ENCODE data around the gene UBAC2. TPM values are rescaled to one million over a fixed set of nuclear protein-coding genes. Genes with fewer than 3 reads are reported as not detected.
"Not testable (repeated sequence)": the region's sequence is repeated elsewhere in the genome, so short reads cannot be mapped to it uniquely, and the experiment has no call there.

The UBAC2 gene
- total and polyA plus RNA-seq, 2 donors = 42.8 to 69.1 TPM

- DNase-seq (ENCODE audit: low read depth in 6 of 9, low spot score in 9 of 9) = no peak
- no peak overlapping the region for H3K27ac ChIP-seq (ENCODE audit: low read depth in 1 of 2, low read length in 1 of 2)
- no peaks in the 10 kb centered on the region for H3K27me3 ChIP-seq (ENCODE audit: control insufficient read depth in 2 of 2, insufficient read depth in 1 of 2, low read length in 1 of 2)
- H3K4me3 ChIP-seq (ENCODE audit: low read length in 2 of 2) = no peak overlapping the region
- 98% methylated on average over 8 of the region's 8 CpGs for WGBS
- H3K36me3 ChIP-seq (ENCODE audit: control insufficient read depth in 2 of 2, insufficient read depth in 2 of 2, low read length in 1 of 2) = peaks cover 15 to 22% of the 10 kb centered on the region in 2 donors
- H3K4me1 ChIP-seq (ENCODE audit: control insufficient read depth in 2 of 2, insufficient read depth in 2 of 2, low read length in 2 of 2) = peaks cover 48 to 51% of the 10 kb centered on the region in 2 donors
- H3K9me3 ChIP-seq (ENCODE audit: control insufficient read depth in 2 of 2, insufficient read depth in 1 of 2, low read length in 1 of 2) = no peaks in the 10 kb centered on the region
Observed at GRCh38 chr13:99206226-99206625, 5.6 kb downstream of the UBAC2 start.

GRCh38 chr13:99206873-99207272 lies 6.2 kb downstream of the UBAC2 start:
- Histone ChIP-seq H3K36me3 (ENCODE audit: control insufficient read depth in 2 of 2, insufficient read depth in 2 of 2, low read length in 1 of 2) (peaks cover 15 to 22% of the 10 kb centered on the region in 2 donors), H3K27ac (ENCODE audit: low read depth in 1 of 2, low read length in 1 of 2) (no peak overlapping the region), H3K4me1 (ENCODE audit: control insufficient read depth in 2 of 2, insufficient read depth in 2 of 2, low read length in 2 of 2) (peaks cover 45 to 50% of the 10 kb centered on the region in 2 donors), H3K9me3 (ENCODE audit: control insufficient read depth in 2 of 2, insufficient read depth in 1 of 2, low read length in 1 of 2) (no peaks in the 10 kb centered on the region), H3K27me3 (ENCODE audit: control insufficient read depth in 2 of 2, insufficient read depth in 1 of 2, low read length in 1 of 2) (no peaks in the 10 kb centered on the region), H3K4me3 (ENCODE audit: low read length in 2 of 2) (no peak overlapping the region)
- 98% methylated on average over 5 of the region's 5 CpGs for WGBS
- no peak for DNase-seq (ENCODE audit: low read depth in 6 of 9, low spot score in 9 of 9)

GRCh38 chr13:99207511-99207910 lies 6.9 kb downstream of the UBAC2 start:
- Histone ChIP-seq H3K27me3 (ENCODE audit: control insufficient read depth in 2 of 2, insufficient read depth in 1 of 2, low read length in 1 of 2) (no peaks in the 10 kb centered on the region), H3K4me1 (ENCODE audit: control insufficient read depth in 2 of 2, insufficient read depth in 2 of 2, low read length in 2 of 2) (peaks cover 39 to 47% of the 10 kb centered on the region in 2 donors), H3K36me3 (ENCODE audit: control insufficient read depth in 2 of 2, insufficient read depth in 2 of 2, low read length in 1 of 2) (peaks cover 15 to 22% of the 10 kb centered on the region in 2 donors), H3K4me3 (ENCODE audit: low read length in 2 of 2) (no peak overlapping the region), H3K27ac (ENCODE audit: low read depth in 1 of 2, low read length in 1 of 2) (no peak overlapping the region), H3K9me3 (ENCODE audit: control insufficient read depth in 2 of 2, insufficient read depth in 1 of 2, low read length in 1 of 2) (no peaks in the 10 kb centered on the region)
- DNase-seq (ENCODE audit: low read depth in 6 of 9, low spot score in 9 of 9) = no peak
- 98% methylated on average over 7 of the region's 7 CpGs for WGBS

- DNase-seq (ENCODE audit: low read depth in 6 of 9, low spot score in 9 of 9) = no peak
- no peak overlapping the region for H3K4me3 ChIP-seq (ENCODE audit: low read length in 2 of 2)
Observed at GRCh38 chr13:99208185-99208584, 7.5 kb downstream of the UBAC2 start.

GRCh38 chr13:99208845-99209527 lies 8.3 kb downstream of the UBAC2 start:
- no peak for DNase-seq (ENCODE audit: low read depth in 6 of 9, low spot score in 9 of 9)
- no peaks in the 10 kb centered on the region for H3K9me3 ChIP-seq (ENCODE audit: control insufficient read depth in 2 of 2, insufficient read depth in 1 of 2, low read length in 1 of 2)
- H3K27me3 ChIP-seq (ENCODE audit: control insufficient read depth in 2 of 2, insufficient read depth in 1 of 2, low read length in 1 of 2) = no peaks in the 10 kb centered on the region
- WGBS = 95% methylated on average over 8 of the region's 8 CpGs
- H3K36me3 ChIP-seq (ENCODE audit: control insufficient read depth in 2 of 2, insufficient read depth in 2 of 2, low read length in 1 of 2) = peaks cover 12 to 22% of the 10 kb centered on the region in 2 donors
- H3K4me3 ChIP-seq (ENCODE audit: low read length in 2 of 2) = no peak overlapping the region
- no peak overlapping the region for H3K27ac ChIP-seq (ENCODE audit: low read depth in 1 of 2, low read length in 1 of 2)
- H3K4me1 ChIP-seq (ENCODE audit: control insufficient read depth in 2 of 2, insufficient read depth in 2 of 2, low read length in 2 of 2) = peaks cover 30 to 39% of the 10 kb centered on the region in 2 donors

More at GRCh38 chr13:99208185-99208584, 7.5 kb downstream of the UBAC2 start:
- Histone ChIP-seq H3K36me3 (ENCODE audit: control insufficient read depth in 2 of 2, insufficient read depth in 2 of 2, low read length in 1 of 2) (peaks cover 15 to 22% of the 10 kb centered on the region in 2 donors), H3K27ac (ENCODE audit: low read depth in 1 of 2, low read length in 1 of 2) (no peak overlapping the region), H3K27me3 (ENCODE audit: control insufficient read depth in 2 of 2, insufficient read depth in 1 of 2, low read length in 1 of 2) (no peaks in the 10 kb centered on the region), H3K9me3 (ENCODE audit: control insufficient read depth in 2 of 2, insufficient read depth in 1 of 2, low read length in 1 of 2) (no peaks in the 10 kb centered on the region), H3K4me1 (ENCODE audit: control insufficient read depth in 2 of 2, insufficient read depth in 2 of 2, low read length in 2 of 2) (peaks cover 36 to 40% of the 10 kb centered on the region in 2 donors)
- 96% methylated on average over 3 of the region's 3 CpGs for WGBS

GRCh38 chr13:99210627-99211026 lies 10.0 kb downstream of the UBAC2 start:
- H3K9me3 ChIP-seq (ENCODE audit: control insufficient read depth in 2 of 2, insufficient read depth in 1 of 2, low read length in 1 of 2); H3K4me3 ChIP-seq (ENCODE audit: low read length in 2 of 2); H3K27me3 ChIP-seq (ENCODE audit: control insufficient read depth in 2 of 2, insufficient read depth in 1 of 2, low read length in 1 of 2); H3K27ac ChIP-seq (ENCODE audit: low read depth in 1 of 2, low read length in 1 of 2); DNase-seq (ENCODE audit: low read depth in 6 of 9, low spot score in 9 of 9): not testable (repeated sequence)
- Histone ChIP-seq H3K4me1 (ENCODE audit: control insufficient read depth in 2 of 2, insufficient read depth in 2 of 2, low read length in 2 of 2) (peaks cover 21 to 36% of the 10 kb centered on the region in 2 donors), H3K36me3 (ENCODE audit: control insufficient read depth in 2 of 2, insufficient read depth in 2 of 2, low read length in 1 of 2) (peaks cover 12 to 22% of the 10 kb centered on the region in 2 donors)
- WGBS = 98% methylated on average over 9 of the region's 9 CpGs

GRCh38 chr13:99211421-99212035 lies 10.9 kb downstream of the UBAC2 start:
- Histone ChIP-seq H3K36me3 (ENCODE audit: control insufficient read depth in 2 of 2, insufficient read depth in 2 of 2, low read length in 1 of 2) (peaks cover 6 to 13% of the 10 kb centered on the region in 2 donors), H3K9me3 (ENCODE audit: control insufficient read depth in 2 of 2, insufficient read depth in 1 of 2, low read length in 1 of 2) (no peaks in the 10 kb centered on the region), H3K27ac (ENCODE audit: low read depth in 1 of 2, low read length in 1 of 2) (no peak overlapping the region), H3K27me3 (ENCODE audit: control insufficient read depth in 2 of 2, insufficient read depth in 1 of 2, low read length in 1 of 2) (no peaks in the 10 kb centered on the region), H3K4me3 (ENCODE audit: low read length in 2 of 2) (no peak overlapping the region), H3K4me1 (ENCODE audit: control insufficient read depth in 2 of 2, insufficient read depth in 2 of 2, low read length in 2 of 2) (peaks cover 21 to 40% of the 10 kb centered on the region in 2 donors)
- DNase-seq (ENCODE audit: low read depth in 6 of 9, low spot score in 9 of 9) = no peak
- WGBS = 96% methylated on average over 5 of the region's 5 CpGs

GRCh38 chr13:99214232-99214631 lies 13.6 kb downstream of the UBAC2 start:
- H3K4me1 ChIP-seq (ENCODE audit: control insufficient read depth in 2 of 2, insufficient read depth in 2 of 2, low read length in 2 of 2) = peaks cover 31 to 60% of the 10 kb centered on the region in 2 donors
- peak in 3 of 9 donors; percentile 34 to 63 (median 45) for DNase-seq (ENCODE audit: low read depth in 6 of 9, low spot score in 9 of 9)
- WGBS = 10% methylated on average over 7 of the region's 7 CpGs
- no peak overlapping the region for H3K4me3 ChIP-seq (ENCODE audit: low read length in 2 of 2)
- peaks cover 0 to 3% of the 10 kb centered on the region in 2 donors for H3K9me3 ChIP-seq (ENCODE audit: control insufficient read depth in 2 of 2, insufficient read depth in 1 of 2, low read length in 1 of 2)
- peak overlapping the region; percentile 76 to 81 for H3K27ac ChIP-seq (ENCODE audit: low read depth in 1 of 2, low read length in 1 of 2)
- no peaks in the 10 kb centered on the region for H3K27me3 ChIP-seq (ENCODE audit: control insufficient read depth in 2 of 2, insufficient read depth in 1 of 2, low read length in 1 of 2)
- peaks cover 0 to 4% of the 10 kb centered on the region in 2 donors for H3K36me3 ChIP-seq (ENCODE audit: control insufficient read depth in 2 of 2, insufficient read depth in 2 of 2, low read length in 1 of 2)

GRCh38 chr13:99214731-99215130 lies 14.1 kb downstream of the UBAC2 start:
- DNase-seq (ENCODE audit: low read depth in 6 of 9, low spot score in 9 of 9) = no peak
- 38% methylated on average over 1 of the region's 1 CpG for WGBS
- Histone ChIP-seq H3K4me1 (ENCODE audit: control insufficient read depth in 2 of 2, insufficient read depth in 2 of 2, low read length in 2 of 2) (peaks cover 32 to 63% of the 10 kb centered on the region in 2 donors), H3K36me3 (ENCODE audit: control insufficient read depth in 2 of 2, insufficient read depth in 2 of 2, low read length in 1 of 2) (peaks cover 0 to 4% of the 10 kb centered on the region in 2 donors), H3K9me3 (ENCODE audit: control insufficient read depth in 2 of 2, insufficient read depth in 1 of 2, low read length in 1 of 2) (peaks cover 0 to 3% of the 10 kb centered on the region in 2 donors), H3K4me3 (ENCODE audit: low read length in 2 of 2) (no peak overlapping the region), H3K27me3 (ENCODE audit: control insufficient read depth in 2 of 2, insufficient read depth in 1 of 2, low read length in 1 of 2) (no peaks in the 10 kb centered on the region), H3K27ac (ENCODE audit: low read depth in 1 of 2, low read length in 1 of 2) (peak overlapping the region; percentile 76 to 81)

Data from thymus (tissue), 11 donors.